ENCODE results near the gene CPNE9.

DNA sequence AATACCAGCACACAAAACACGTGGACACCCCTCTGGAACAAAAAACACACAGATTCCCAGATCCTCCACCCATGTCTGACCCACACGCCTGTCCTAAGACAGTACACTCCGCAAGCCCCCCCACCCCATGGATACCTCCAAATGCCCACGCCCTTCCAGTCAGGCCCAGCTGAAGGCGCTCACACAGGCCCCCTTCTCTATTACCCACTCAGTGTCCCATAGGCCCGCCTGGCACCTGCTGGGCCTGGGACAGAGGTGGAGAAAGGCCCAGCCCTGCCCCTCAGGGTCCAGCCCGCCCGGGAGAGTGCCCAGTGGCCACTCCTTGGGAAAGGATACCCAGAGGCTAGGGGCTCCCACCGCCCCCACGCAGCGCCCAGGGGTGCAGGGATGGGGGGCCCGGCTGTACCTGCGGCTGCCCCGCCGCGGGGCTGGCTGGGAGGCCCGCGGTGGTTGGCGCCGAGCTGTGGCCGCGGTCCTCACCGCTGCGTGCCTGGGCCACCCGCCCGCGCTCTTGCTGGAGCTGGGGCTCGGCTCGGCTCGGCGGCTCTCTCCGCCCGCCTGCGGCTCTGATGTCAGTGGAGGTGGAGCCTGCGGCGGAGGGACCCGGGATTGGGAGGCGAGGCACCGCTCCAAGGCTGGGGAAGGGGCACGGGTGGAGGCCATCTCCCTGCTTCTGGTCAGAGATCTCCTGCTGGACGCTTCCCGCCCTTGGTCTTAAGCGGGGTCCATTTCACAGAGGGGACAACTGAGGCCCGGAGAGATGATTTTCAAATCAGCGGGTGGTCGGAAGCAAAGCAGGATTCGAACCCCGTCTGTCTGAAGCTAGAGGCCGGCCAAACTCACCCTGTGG, 66.0 kb downstream of the CPNE9 start, which contains the start of gene CAMK1:
- TF ChIP-seq EZH2 (IDR thresholded peaks at IDR 0.05; ENCODE audit: insufficient read depth, low read length): no peak
- TF ChIP-seq, protein P1, sequence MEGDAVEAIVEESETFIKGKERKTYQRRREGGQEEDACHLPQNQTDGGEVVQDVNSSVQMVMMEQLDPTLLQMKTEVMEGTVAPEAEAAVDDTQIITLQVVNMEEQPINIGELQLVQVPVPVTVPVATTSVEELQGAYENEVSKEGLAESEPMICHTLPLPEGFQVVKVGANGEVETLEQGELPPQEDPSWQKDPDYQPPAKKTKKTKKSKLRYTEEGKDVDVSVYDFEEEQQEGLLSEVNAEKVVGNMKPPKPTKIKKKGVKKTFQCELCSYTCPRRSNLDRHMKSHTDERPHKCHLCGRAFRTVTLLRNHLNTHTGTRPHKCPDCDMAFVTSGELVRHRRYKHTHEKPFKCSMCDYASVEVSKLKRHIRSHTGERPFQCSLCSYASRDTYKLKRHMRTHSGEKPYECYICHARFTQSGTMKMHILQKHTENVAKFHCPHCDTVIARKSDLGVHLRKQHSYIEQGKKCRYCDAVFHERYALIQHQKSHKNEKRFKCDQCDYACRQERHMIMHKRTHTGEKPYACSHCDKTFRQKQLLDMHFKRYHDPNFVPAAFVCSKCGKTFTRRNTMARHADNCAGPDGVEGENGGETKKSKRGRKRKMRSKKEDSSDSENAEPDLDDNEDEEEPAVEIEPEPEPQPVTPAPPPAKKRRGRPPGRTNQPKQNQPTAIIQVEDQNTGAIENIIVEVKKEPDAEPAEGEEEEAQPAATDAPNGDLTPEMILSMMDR (IDR thresholded peaks at IDR 0.05; ENCODE audit: insufficient read depth, low read depth, low read length): no peak
